Measurements from ENCODE around the gene AKT3.

Gene AKT3

GRCh38 chr1:243507001-243507671 lies 342.9 kb downstream of the AKT3 start:
- DNase-seq (ENCODE audit: low spot score) = peak; percentile 66

DNA sequence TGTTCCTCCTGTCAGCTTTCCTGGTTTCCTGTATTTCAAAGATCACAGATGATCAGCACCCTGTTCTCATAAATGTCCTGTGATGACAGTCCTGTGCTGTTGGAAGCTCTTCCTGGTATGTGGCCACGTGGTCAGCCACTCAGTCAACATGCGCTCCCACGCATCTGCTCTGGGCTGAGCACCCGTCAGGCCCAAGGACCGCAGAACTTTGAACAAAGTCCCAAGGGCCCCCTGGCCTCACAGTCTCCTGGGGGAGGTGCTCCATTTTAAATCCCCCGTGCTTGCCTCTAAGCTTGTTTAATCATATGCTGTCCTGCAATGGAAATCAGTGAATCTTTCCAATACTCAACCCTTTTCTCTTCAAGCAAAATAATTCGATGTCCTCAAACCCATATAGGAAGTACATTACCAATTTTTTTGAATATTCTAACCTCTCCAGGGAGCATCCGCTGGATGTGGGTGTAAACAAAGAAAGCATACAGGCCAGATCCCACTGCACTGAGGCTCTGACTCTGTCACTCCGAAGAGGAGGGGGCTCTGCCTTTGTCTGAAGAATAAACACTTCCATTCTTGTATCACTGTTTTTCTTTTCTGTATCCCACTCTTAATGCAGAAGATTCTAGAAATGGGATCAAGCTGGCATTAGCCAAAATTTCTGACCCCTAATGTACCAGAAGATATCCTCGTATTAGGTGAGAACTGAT lies 343.9 kb downstream of the AKT3 start:
- peak; percentile 60 for DNase-seq (ENCODE audit: low spot score)

DNA sequence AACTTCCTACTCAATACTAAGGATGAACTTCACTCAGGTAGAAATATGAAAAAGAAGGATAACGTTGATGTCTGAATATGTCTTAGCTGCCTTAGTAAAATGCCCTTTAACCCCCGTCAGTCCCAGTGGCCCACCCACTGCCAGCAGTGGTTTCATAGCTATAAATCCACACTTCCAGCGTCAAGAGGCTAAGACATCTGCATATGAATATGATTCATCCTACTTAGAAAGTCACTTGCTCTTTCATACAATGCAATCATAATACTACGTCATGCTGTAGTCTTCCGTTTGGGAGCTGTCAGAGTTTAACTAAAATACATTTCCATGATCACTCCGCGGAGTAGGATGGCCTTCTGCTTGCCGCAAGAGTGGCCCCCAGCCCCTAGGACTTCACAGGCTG lies 346.9 kb downstream of the AKT3 start:
- no peak for DNase-seq (ENCODE audit: low spot score)

DNA sequence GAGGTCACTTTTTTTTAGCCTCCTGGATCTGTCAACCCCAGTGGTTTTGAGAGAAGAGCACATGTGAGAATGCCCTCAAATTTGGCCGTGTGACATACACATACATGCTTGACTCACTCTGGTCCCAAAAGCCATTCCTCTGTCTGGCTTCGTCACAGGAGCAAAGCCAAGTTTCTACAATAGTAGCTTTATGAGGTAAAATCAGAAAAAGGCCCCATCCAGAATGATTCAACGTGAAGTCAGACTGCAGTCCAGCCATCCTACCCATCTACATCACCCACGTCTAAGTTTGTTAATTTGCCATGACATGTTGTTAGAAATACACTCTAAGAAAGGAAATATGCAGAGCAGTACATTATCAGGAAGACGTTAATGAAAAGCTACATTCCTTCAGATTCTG lies 349.0 kb downstream of the AKT3 start:
- DNase-seq (ENCODE audit: low spot score) = peak; percentile 68

DNA sequence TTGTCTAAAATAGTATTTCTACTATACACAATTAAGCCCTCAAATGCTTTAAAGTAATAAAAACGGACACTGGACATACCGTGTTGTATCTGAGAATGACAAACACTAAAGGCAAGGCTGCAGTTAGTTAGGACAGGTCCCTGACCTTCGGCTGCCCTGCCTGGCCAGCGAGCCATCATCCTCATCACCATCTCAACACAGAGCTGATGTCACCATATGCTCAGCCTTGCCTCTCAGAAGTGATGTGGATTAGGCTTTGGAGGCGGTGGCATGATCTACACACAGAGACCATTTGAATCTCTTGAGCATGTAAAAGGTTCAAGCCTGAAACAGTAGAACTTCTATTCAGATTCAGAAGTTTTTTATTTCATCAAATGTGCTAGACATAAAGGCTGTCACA lies 349.5 kb downstream of the AKT3 start:
- no peak for DNase-seq (ENCODE audit: low spot score)

DNA sequence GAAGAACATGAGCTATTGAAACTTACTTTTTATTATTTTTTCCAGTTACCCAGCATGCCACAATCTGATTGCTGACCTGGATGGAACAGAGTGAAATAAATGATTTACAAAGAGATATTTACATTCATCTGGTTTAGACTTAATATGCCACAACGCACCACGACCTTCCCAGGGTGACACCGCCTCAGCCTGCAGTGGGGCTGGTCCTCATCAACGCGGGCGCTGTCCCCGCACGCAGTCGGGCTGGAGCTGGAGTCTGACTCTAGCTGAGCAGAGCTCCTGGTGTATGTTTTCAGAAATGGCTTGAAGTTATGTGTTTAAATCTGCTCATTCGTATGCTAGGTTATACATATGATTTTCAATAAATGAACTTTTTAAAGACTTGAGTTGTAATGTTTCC lies 350.3 kb downstream of the AKT3 start:
- DNase-seq (ENCODE audit: low spot score) = no peak

- DNase-seq (ENCODE audit: low spot score) = no peak
Observed at GRCh38 chr1:243499248-243499647, 350.8 kb downstream of the AKT3 start.

- DNase-seq (ENCODE audit: low spot score) = no peak
Observed at GRCh38 chr1:243497939-243498681, 351.9 kb downstream of the AKT3 start.

- DNase-seq (ENCODE audit: low spot score) = no peak
Observed at GRCh38 chr1:243496806-243497205, 353.2 kb downstream of the AKT3 start.

DNA sequence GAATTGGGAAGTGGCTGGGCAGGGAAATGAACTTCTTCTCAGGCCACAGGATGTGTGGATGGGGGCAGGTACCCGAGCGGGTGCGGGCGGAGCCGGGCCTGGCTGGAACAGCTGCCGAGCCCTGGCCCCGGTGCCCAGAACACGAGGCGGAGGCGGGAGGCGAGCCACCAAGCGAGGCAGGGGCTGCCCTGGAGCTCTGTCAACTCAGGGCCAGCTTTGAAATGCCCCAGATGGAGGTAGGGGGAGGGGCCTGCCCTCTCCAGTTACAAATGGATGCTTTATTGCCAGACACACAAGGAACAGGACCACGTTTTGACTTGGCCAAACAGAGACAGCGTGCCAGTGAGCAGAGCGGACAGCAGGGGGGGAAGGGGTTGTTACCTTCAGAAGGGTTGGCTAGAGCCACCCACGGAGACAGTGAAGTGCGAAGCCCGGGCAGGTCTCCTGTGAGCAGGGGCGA lies 353.8 kb downstream of the AKT3 start:
- DNase-seq (ENCODE audit: low spot score) = peak; percentile 90

- no peak for DNase-seq (ENCODE audit: low spot score)
Observed at GRCh38 chr1:243495442-243496186, 354.4 kb downstream of the AKT3 start.

DNA sequence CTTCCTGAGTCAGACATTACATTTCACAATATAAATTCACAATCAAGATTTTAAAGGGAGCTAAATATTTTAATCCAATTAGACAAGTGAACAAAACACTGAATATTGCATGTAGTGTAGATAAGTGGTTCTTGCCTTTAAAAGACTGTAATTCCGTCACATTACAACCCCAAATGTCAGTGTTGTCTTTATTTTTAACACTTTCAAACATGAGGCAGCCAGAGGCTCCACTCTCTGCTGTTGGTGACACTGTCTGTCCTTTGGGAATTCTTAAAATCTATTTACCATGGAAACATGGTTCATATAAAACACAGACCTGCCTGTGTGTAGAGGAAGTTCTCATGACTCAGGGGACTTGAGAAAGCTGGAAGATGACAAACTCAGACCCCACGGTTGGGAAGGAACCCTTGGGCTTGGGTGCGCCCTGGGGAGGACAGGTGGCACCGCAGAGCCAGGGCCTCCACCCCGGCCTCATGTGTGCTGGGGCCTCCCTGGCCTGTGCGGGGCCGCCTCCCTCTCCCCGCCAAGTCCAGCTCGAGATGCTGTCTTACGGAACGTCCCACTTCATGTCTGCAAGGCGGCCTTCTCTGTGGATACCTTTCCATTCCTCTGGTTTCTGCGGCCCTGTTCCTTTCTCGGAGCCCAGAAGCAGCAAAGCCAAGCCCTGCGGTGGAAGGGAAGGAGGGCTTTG lies 355.2 kb downstream of the AKT3 start:
- no peak for DNase-seq (ENCODE audit: low spot score)

DNA sequence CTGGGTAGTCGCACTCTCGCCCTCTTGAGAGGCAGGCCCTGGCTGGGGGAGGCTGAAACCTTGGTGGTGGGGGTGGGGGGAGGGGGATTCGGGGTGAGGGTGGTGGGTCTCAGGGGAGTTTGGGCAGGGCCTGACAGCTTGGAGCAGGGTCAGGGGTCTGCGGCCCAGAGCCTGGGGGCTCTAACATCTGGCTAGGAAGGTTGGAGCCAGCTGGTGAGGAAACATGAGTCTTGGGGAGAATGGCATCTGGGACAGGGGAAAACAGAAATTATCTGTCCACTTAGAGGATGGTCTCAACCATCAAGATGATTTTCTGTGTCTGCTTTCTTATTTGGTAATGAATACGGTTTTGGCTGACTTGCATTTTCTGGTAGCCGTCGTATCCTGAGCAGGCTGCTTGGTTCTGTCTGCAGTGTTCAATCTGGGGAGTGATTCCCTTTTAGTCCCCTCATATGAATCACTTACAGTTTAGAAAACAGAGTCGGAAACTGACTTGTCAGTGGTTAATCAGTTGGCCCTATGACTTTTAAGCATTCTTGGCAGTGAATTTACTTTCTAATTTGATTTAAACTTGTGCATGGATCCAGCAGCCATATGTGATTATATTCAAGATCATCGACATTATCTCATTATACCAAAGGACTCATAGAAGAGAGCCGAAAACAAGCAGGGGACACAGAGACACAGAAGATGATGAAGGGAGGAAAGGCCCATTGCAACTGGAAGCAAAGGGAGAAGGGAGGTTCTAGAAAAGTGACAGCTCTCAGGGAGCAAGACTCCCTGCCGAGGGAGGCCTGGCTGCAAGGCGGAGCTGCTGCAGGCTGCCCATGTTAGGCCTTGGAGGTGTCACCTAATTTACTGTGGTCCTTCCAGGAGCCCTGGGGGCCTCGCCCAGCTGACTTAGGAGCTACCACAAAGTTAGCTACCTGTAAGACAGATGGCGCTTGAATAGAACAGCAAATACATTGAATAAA lies 356.6 kb downstream of the AKT3 start:
- no peak for DNase-seq (ENCODE audit: low spot score)

DNA sequence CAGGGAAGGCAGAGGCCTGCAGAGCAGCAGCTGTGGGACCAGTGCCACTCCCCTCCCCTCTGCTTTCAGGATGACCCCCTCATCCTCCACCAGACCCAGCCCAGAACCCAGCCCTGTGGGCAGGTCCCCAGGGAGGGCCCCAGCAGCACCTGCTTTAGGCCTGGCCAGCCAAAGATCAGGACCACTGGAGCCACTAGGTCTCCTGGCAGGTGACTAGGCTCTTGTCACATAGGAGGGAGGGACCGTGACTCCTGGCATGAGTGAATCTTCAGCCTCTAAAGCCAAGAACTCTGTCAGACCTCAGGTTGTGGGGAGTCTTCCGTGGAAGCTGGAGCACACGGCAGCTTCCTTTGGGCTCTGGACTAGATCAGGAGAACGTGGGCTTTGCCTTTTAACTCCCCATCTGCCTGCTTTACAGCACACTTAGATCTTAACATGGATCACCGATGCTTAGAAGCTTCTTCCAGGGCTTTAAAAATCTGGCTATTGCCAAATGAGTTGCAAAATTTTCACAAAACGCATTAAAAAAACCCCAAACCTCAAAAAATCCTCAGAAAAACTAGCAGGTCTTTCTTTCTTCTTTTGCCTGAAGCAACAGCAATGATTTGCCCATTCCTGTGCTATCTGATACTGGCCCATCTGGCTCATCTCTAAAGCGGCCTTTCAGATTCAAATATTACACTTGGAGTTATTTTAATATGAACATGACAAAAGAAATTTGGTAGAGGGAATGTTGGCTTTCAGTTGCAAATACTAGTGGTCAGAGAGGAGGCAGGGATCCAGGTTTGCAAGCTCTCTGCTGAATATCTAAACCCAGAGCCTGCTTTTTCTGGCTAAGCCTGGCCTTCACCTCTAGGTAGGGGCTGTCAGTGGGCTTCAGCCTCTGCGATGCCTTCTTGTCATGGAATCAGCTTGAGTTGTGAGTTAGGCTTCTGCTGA lies 359.0 kb downstream of the AKT3 start:
- DNase-seq (ENCODE audit: low spot score) = no peak

GRCh38 chr1:243489681-243490546 lies 360.1 kb downstream of the AKT3 start:
- DNase-seq (ENCODE audit: low spot score) = no peak

- no peak for DNase-seq (ENCODE audit: low spot score)
Observed at GRCh38 chr1:243489158-243489527, 360.9 kb downstream of the AKT3 start.

- no peak for DNase-seq (ENCODE audit: low spot score)
Observed at GRCh38 chr1:243488459-243489157, 361.4 kb downstream of the AKT3 start.

Measured in globus pallidus (tissue), 1 donor.